HG02884 (cell line): ENCODE measurements around the gene MGAM2.

Experiments
- ATAC-seq: cut with Tn5 transposase; IDR thresholded peaks from one replicate; pipeline ENCODE4 v1.9.1; 2021; ENCODE audit warnings: mild to moderate bottlenecking, moderate library complexity; ENCODE audit not compliant: unreplicated experiment

Gene MGAM2

GRCh38 chr7:142257958-142258357 lies 146.4 kb downstream of the MGAM2 start, which contains the start of gene PRSS58:
PRSS58 (minus strand) TSS chr7:142258058; CDS start chr7:142257707, 351 bp downstream.
- no peak for ATAC-seq

DNA sequence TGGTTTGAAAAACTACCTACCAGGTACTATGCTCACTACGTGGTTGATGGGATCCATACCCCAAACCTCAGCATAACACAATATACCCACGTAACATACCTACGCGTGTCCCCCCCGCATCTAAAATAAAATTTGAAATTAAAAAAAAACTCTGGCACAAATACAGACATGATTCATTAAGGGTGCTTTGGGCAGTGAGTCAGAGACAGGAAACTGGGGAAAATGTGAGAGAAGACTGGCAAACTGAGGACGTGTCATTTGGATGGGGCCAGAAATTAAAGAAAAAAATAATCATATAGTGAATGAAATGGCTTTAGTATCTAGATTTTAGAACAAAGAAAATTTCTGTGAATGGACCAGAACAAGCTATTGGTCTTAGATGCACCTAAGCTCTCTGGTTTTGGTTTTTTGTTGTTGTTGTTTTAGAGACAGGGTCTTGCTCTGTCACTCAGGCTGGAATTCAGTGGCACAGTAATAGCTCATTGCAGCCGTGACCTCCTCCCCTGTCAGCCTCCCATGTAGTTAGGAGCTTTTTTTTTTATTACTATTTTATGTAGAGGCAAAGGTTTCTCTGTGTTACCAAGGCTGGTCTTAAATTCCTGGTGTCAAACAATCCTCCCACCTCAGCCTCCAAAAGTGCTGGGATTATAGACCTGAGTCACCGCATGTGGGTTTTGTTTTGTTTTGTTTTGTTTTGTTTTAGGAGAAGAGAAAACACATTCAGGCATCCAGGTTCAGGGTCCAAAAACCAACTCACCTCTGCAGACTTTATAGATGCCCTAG lies 152.3 kb downstream of the MGAM2 start:
- ATAC-seq, result no peak
